WERI-Rb-1 (cell line): ENCODE data around the gene MEI4.
"Not testable (repeated sequence)": the region's sequence is repeated elsewhere in the genome, so short reads cannot be mapped to it uniquely, and the experiment has no call there.

Experiments
- DNase-seq: peaks from one replicate; pipeline ENCODE4 v3.0.0-alpha.2; 2020
- H3K27ac ChIP-seq: fragments of 250-450 bp; sonication (Bioruptor Pico); 2 replicates; pipeline ENCODE4 v1.5.1; 2020; ENCODE audit warnings: mild to moderate bottlenecking, moderate library complexity
- H3K27me3 ChIP-seq: fragments of 250-450 bp; sonication (Bioruptor Pico); 2 replicates; pipeline ENCODE4 v1.5.1; 2021; ENCODE audit warnings: mild to moderate bottlenecking, low read depth, moderate library complexity; ENCODE audit not compliant: insufficient read depth, severe bottlenecking
- H3K36me3 ChIP-seq: fragments of 250-450 bp; sonication (Bioruptor Pico); 2 replicates; pipeline ENCODE4 v1.5.1; 2020; ENCODE audit warnings: mild to moderate bottlenecking, moderate library complexity
- H3K4me3 ChIP-seq: 2 replicates; pipeline ENCODE4 v1.5.1; 2011; ENCODE audit warnings: low read depth, mild to moderate bottlenecking, control low read depth, low read length
- H3K9me3 ChIP-seq: fragments of 250-450 bp; sonication (Bioruptor Pico); 2 replicates; pipeline ENCODE4 v1.5.1; 2021; ENCODE audit warnings: mild to moderate bottlenecking, moderate library complexity; ENCODE audit not compliant: severe bottlenecking
- CTCF ChIP-seq: IDR thresholded peaks from 2 replicates; pipeline ENCODE4 v1.5.1; 2011; ENCODE audit warnings: low read depth, mild to moderate bottlenecking, control low read depth, inconsistent platforms, low read length

MEI4 gene

GRCh38 chr6:77740380-77740779 lies 87.5 kb downstream of the MEI4 start:
- no peak for DNase-seq
- Histone ChIP-seq H3K27ac (no peak overlapping the region), H3K27me3 (no peaks in the 10 kb centered on the region), H3K9me3 (peaks cover 3% of the 10 kb centered on the region), H3K4me3 (no peak overlapping the region), H3K36me3 (no peaks in the 10 kb centered on the region)
- no peak for TF ChIP-seq CTCF

GRCh38 chr6:77752156-77752555 lies 99.3 kb downstream of the MEI4 start:
- not testable (repeated sequence) for H3K4me3 ChIP-seq, H3K9me3 ChIP-seq, H3K27me3 ChIP-seq, DNase-seq, H3K36me3 ChIP-seq, H3K27ac ChIP-seq

GRCh38 chr6:77762386-77762785 lies 109.5 kb downstream of the MEI4 start:
- Histone ChIP-seq H3K27ac (no peak overlapping the region), H3K36me3 (no peaks in the 10 kb centered on the region), H3K4me3 (no peak overlapping the region), H3K9me3 (no peaks in the 10 kb centered on the region), H3K27me3 (no peaks in the 10 kb centered on the region)
- no peak for TF ChIP-seq CTCF
- DNase-seq, result no peak

GRCh38 chr6:77763124-77763523 lies 110.3 kb downstream of the MEI4 start:
- Histone ChIP-seq H3K36me3 (no peaks in the 10 kb centered on the region), H3K27me3 (no peaks in the 10 kb centered on the region), H3K27ac (no peak overlapping the region), H3K9me3 (no peaks in the 10 kb centered on the region), H3K4me3 (no peak overlapping the region)
- TF ChIP-seq CTCF, result no peak
- no peak for DNase-seq

GRCh38 chr6:77764364-77764763 lies 111.5 kb downstream of the MEI4 start:
- no peak for TF ChIP-seq CTCF
- no peaks in the 10 kb centered on the region for H3K36me3 ChIP-seq
- no peak overlapping the region for H3K4me3 ChIP-seq
- H3K27ac ChIP-seq, result no peak overlapping the region
- no peaks in the 10 kb centered on the region for H3K9me3 ChIP-seq
- no peak for DNase-seq
- no peaks in the 10 kb centered on the region for H3K27me3 ChIP-seq

GRCh38 chr6:77773157-77773822 lies 120.5 kb downstream of the MEI4 start:
- H3K9me3 ChIP-seq, result no peaks in the 10 kb centered on the region
- H3K36me3 ChIP-seq, result no peaks in the 10 kb centered on the region
- no peak for DNase-seq
- H3K27me3 ChIP-seq, result no peaks in the 10 kb centered on the region
- TF ChIP-seq CTCF, result no peak
- no peak overlapping the region for H3K4me3 ChIP-seq
- H3K27ac ChIP-seq, result no peak overlapping the region
